Neural progenitor cell (in vitro differentiated cells): ENCODE data around the gene CFAP221.

Experiments
- CTCF ChIP-seq: fragments of 200-600 bp; sonication (generic); IDR thresholded peaks from 2 replicates; pipeline ENCODE4 v1.5.1; 2017; ENCODE audit warnings: antibody characterized with exemption, mild to moderate bottlenecking
- EZH2 ChIP-seq: fragments of 200-600 bp; sonication (generic); IDR thresholded peaks from 2 replicates; pipeline ENCODE4 v1.6.1; 2017; ENCODE audit warnings: antibody characterized with exemption, mild to moderate bottlenecking, moderate library complexity

- TF ChIP-seq CTCF, result no peak
- TF ChIP-seq EZH2, result no peak
Measured at GRCh38 chr2:119596638-119597037, 52.4 kb downstream of the CFAP221 start.
